ENCODE measurements around the gene CREB3L2. TPM values are rescaled to one million over a fixed set of nuclear protein-coding genes. Genes with fewer than 3 reads are reported as not detected.

CREB3L2 gene
- total and polyA plus RNA-seq, 9 donors, result 21.2 to 110 (median 80.8) TPM

- no peak overlapping the region for H3K4me3 ChIP-seq
- no peak for TF ChIP-seq EP300 (IDR thresholded peaks at IDR 0.05)
- TF ChIP-seq, protein P1, sequence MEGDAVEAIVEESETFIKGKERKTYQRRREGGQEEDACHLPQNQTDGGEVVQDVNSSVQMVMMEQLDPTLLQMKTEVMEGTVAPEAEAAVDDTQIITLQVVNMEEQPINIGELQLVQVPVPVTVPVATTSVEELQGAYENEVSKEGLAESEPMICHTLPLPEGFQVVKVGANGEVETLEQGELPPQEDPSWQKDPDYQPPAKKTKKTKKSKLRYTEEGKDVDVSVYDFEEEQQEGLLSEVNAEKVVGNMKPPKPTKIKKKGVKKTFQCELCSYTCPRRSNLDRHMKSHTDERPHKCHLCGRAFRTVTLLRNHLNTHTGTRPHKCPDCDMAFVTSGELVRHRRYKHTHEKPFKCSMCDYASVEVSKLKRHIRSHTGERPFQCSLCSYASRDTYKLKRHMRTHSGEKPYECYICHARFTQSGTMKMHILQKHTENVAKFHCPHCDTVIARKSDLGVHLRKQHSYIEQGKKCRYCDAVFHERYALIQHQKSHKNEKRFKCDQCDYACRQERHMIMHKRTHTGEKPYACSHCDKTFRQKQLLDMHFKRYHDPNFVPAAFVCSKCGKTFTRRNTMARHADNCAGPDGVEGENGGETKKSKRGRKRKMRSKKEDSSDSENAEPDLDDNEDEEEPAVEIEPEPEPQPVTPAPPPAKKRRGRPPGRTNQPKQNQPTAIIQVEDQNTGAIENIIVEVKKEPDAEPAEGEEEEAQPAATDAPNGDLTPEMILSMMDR (IDR thresholded peaks at IDR 0.05), result no peak
- no peak for TF ChIP-seq POLR2A (IDR thresholded peaks at IDR 0.05)
- H3K9me3 ChIP-seq, result no peaks in the 10 kb centered on the region
- no peak for DNase-seq
- intact Hi-C loops (cut with DNase I), result no loop called here
- H3K27me3 ChIP-seq, result no peaks in the 10 kb centered on the region
- WGBS, 3 donors, result 94 to 98% (median 97%) methylated on average over 1 of the region's 1 CpG
- no peaks in the 10 kb centered on the region for H3K4me1 ChIP-seq (ENCODE audit: insufficient read depth)
- H3K27ac ChIP-seq, result no peak overlapping the region
- no peaks in the 10 kb centered on the region for H3K36me3 ChIP-seq
Observed at GRCh38 chr7:138025215-138026186, 23.6 kb upstream of the CREB3L2 start.

DNA sequence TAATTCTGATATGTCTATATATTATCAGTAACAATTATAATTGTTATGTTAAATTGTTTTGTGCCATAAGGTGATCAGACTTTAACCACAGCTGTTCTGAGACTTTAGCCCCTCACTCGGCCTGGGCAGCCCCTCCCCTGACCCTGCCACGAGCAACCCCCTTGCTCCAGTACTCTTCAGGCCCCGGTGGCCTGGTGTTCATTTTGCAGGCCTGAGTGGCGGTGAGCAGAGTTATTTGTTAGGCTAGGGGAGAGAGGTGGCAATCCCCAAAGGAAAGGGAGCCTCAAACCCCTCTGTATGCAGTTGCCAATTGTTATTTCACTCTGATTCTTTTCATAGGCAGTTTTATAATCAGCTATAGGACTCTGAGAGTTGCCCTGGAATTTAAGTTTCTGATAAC lies 22.9 kb upstream of the CREB3L2 start:
- Histone ChIP-seq H3K4me1 (ENCODE audit: insufficient read depth) (no peaks in the 10 kb centered on the region), H3K9me3 (no peaks in the 10 kb centered on the region), H3K36me3 (no peaks in the 10 kb centered on the region), H3K27ac (no peak overlapping the region), H3K4me3 (no peak overlapping the region), H3K27me3 (no peaks in the 10 kb centered on the region)
- intact Hi-C loops (cut with DNase I), result no loop called here
- WGBS, 3 donors, result 79 to 89% (median 85%) methylated on average over 4 of the region's 4 CpGs
- TF ChIP-seq, protein P1 (IDR thresholded peaks at IDR 0.05), result no peak
- no peak for TF ChIP-seq POLR2A (IDR thresholded peaks at IDR 0.05)
- no peak for TF ChIP-seq EP300 (IDR thresholded peaks at IDR 0.05)
- no peak for DNase-seq

DNA sequence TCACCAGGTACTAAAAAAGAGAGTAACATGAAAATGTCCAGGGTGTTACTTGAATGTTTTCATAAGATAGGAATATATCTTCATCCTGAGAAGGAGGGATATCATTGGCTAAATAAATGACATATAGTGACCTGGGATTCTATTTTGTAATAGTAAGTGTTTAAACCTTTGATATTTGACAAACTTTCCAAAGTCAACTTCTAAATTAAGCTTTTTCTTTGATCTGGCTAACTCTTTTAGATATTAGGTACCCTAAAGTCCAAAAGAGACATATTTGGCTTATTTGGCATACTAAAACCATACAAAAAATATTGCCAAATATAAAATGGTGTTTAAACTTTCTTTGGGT lies 22.4 kb upstream of the CREB3L2 start:
- Histone ChIP-seq H3K27ac (no peak overlapping the region), H3K4me3 (no peak overlapping the region), H3K9me3 (no peaks in the 10 kb centered on the region), H3K36me3 (no peaks in the 10 kb centered on the region), H3K27me3 (no peaks in the 10 kb centered on the region), H3K4me1 (ENCODE audit: insufficient read depth) (no peaks in the 10 kb centered on the region)
- TF ChIP-seq POLR2A (IDR thresholded peaks at IDR 0.05) (no peak), EP300 (IDR thresholded peaks at IDR 0.05) (no peak)
- TF ChIP-seq, protein P1 (IDR thresholded peaks at IDR 0.05), result no peak
- DNase-seq, result no peak
- intact Hi-C loops (cut with DNase I), result no loop called here

- TF ChIP-seq EP300 (IDR thresholded peaks at IDR 0.05) (no peak), POLR2A (IDR thresholded peaks at IDR 0.05) (no peak)
- TF ChIP-seq, protein P1 (IDR thresholded peaks at IDR 0.05), result no peak
- no peak overlapping the region for H3K4me3 ChIP-seq
- 94 to 98% (median 95%) methylated on average over 3 of the region's 3 CpGs for WGBS, 3 donors
- H3K9me3 ChIP-seq, result no peaks in the 10 kb centered on the region
- H3K27me3 ChIP-seq, result no peaks in the 10 kb centered on the region
- intact Hi-C loops (cut with DNase I), result no loop called here
- no peaks in the 10 kb centered on the region for H3K36me3 ChIP-seq
- H3K27ac ChIP-seq, result no peak overlapping the region
- H3K4me1 ChIP-seq (ENCODE audit: insufficient read depth), result no peaks in the 10 kb centered on the region
- no peak for DNase-seq
Observed at GRCh38 chr7:138023618-138024342, 21.9 kb upstream of the CREB3L2 start.

Data from ovary (tissue), 9 donors.